ENCODE results near the gene DNAH17.
"Not testable (repeated sequence)": the region's sequence is repeated elsewhere in the genome, so short reads cannot be mapped to it uniquely, and the experiment has no call there.

Gene DNAH17

DNA sequence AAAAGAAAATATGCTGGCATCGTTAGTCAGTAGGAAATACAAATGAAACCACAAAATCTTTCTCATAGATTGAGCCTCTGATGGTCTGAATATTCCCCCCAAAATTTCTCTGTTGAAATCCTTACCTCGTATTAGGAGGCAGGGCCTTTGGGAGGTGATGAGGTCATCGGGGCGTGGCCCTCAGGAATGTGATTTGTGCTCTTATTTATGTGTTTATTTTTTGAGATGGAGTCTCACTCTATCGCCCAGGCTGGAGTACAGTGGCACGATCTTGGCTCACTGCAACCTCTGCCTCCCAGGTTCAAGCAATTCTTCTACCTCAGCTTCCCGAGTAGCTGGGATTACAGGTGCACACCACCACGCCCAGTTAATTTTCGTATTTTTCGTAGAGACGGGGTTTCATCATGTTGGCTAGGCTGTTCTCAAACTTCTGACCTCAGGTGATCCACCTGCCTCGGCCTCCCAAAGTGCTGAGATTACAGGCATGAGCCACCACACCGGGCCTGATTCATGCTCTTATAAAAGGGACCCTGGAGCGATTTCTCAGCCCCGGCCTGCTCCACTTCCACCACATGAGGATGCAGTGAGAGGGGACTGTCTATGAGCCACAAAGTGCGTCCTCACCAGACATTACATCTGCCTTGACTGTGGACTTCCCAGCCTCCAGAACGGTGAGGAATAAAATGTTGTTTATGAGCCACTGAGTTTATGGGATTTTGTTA is 53.1 kb downstream of the DNAH17 start:
- no peak for DNase-seq (ENCODE audit: low spot score)

DNA sequence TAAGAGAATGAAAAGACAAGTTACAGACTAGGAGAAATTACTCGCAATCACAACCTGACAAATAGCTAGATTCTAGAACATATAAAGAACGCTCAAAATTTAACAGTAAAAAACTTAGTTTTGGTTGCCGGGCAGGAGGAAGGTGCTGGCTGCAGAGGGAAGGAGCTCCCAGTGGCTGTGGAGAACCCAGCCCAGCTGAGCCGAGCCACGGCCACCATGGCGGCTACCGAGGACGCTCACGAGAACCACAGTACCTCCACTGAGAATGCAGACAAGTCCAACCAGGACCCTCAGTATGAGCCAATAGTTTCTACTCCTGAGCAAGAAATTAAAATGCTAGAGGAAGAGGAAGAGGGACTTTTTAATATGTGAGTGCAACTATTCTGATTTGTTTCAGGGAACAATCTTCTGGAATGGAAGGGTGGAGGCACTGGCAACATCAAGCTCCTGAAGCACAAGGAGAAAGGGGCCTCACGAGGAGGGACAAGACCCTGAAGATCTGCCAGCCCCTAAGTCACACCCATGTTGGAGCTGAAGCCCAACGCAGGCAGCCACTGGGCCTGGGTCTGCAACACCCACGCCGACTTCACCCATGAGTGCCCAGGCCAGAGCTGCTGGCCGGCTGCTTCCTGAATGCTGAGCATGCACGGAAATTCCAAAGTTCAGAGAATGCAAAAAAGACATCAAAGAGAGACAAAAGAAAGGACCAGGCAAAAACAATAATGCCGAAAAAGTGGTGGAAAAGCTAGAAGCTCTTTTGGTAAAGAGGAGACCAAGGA is 55.0 kb downstream of the DNAH17 start:
- DNase-seq (ENCODE audit: low spot score): no peak

GRCh38 chr17:78517421-78517820 is 59.8 kb downstream of the DNAH17 start:
- no peak for DNase-seq (ENCODE audit: low spot score)

- DNase-seq (ENCODE audit: low spot score): no peak
Measured at GRCh38 chr17:78515480-78515879, 61.7 kb downstream of the DNAH17 start.

DNA sequence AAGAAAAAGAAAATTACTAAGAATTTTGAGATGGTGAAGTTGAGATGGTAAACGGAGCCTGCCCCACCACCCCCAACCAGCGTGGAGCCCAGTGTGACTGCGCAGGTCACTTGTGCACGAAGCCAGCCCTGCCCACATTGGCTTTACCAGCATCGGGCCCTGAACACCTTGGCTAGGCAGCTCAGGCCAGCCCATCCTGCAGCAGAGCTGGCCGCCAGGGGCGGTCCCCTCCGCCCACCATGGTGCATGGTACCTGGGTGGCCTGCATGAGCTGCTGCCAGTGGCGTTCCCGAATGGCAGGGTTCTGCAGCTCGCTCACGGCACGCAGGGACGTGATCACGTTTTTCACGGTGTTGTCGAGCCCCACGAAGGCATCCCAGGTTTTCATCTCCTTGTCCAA is 62.7 kb downstream of the DNAH17 start:
- DNase-seq (ENCODE audit: low spot score): no peak

DNA sequence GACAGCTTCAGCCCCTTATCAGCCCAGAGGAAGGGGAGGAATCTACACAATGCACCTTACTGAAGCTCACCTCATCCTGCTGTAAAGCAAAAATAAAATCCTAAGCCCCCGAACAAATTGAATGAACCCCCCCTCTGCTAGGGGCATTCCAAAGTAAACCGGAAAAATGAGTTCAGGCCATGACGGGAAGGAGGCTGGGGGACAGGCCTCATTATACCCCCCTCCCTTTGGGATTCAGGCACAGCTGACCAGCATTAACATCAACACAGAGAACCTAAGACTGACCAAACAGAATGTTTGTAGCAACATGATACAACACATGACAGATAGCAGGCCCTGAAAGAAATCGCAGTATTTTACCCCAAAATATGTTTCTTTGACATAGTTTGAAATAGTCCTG is 64.2 kb downstream of the DNAH17 start:
- DNase-seq (ENCODE audit: low spot score): no peak

DNA sequence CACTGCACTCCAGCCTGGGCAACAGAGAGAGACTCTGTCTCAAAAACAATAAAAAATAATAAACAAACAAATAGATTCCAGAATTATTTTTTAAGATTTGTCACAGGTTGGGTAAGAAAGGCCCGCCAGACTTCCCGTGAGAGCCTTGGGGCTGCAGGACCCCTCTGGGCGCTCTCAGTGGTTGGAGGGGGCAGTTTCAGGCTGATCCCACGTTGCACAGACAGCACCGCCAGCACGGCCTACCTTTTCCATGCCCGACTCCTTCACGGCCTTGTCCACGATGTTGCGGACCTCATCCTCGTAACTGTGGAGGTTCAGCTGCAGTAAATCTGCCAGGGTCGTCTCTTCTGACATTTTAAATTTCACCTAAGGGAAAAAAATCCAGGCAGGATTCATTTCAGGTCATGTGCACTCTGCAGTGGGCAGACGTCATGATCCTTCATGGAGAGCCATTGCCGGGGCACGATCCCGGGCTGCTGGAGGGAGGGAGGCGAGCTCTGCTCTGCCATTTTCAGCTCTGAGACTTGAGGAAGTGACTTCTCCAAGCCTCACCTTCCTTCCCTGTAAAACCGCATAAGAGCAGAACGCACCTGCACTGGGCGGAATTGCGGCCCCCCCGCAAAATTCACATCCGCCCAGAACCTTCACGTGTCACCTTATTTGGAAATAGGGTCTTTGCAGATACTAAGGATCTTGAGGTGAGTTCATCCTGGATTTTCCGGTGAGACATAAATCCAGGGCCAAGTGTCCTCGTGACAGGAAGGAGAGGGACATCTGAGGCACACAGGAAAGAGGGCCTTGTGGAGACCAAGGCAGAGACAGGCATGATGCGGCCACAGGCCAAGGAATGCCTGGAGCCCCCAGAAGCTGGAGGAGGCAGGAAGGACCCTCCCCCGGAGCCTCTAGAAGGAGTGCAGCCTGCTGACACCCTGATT is 66.8 kb downstream of the DNAH17 start:
- no peak for DNase-seq (ENCODE audit: low spot score)

DNA sequence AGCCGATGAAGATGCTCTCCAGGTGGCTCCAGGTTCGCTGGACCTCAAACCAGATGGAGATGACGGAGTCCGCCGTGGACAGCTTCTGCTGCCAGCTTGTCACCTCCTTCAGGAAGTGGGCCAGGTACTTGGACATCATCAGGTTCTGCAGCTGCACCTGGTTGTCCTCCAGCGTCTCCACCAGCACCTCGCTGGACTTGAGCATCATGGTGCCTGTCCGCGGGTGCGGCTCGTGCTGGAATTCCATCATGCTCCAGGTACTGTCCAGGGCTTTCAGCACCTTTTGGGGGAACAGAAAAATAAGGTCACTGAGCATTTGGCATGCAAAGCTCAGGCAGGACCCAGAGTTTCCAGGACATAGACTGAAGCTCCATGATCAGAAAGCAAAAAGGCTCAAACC is 69.7 kb downstream of the DNAH17 start:
- DNase-seq (ENCODE audit: low spot score): no peak

- no peak for DNase-seq (ENCODE audit: low spot score)
Measured at GRCh38 chr17:78506454-78507309, 70.5 kb downstream of the DNAH17 start.

GRCh38 chr17:78504156-78504925 is 72.9 kb downstream of the DNAH17 start:
- DNase-seq (ENCODE audit: low spot score): no peak

DNA sequence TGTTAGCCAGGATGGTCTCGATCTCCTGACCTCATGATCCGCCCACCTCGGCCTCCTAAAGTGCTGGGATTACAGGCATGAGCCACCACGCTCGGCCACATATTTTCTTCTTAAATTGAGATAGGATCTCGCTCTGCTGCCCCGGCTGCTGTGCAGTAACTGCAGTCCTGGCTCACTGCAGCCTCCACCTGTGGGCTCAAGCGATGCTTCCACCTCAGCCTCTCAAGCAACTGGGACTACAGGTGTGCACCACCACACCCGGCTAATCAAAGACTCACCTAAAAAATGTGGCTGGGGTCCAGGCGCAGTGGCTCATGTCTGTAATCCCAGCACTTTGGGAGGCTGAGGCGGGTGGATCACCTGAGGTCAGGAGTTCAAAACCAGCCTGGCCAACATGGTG is 73.8 kb downstream of the DNAH17 start:
- not testable (repeated sequence) for DNase-seq (ENCODE audit: low spot score)

- DNase-seq (ENCODE audit: low spot score): no peak
Measured at GRCh38 chr17:78502611-78503148, 74.5 kb downstream of the DNAH17 start.

DNA sequence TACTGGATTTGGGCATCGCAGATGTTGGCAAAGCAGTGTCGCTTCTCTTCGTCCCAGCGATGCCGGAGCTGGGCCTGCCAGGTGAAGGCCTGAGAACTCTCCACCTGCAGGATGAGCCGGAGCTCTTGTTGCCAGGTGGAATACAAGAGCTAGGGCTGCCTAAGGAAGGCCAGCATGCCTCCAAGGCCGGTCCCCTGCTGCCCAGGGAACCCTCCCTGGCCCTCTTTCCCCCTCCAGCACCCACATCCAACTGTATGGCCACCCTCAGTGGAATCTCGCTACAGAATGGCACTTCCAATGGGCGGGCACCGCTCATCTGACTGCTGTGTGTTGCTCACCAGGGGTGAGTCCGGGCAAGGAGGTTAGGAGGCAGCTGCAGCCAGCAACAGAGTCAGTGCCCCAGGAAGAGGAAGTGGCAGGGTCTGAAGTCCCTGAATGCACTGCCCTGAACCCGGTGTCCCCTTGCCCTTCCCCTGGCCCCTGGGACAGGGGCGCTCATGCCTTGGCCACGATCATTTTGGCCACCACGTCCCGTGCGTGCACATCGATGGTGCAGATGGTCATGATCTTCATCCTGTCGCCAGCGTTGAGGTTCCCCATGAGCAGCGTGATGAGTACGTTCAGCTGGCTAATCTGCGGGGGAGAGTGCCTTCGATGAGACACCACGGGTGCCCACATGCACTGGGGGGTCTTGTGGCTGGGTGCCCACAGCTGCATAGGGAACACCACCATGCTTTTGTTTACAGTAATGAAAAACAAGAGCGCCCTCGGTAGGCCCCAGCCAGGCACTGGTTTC is 75.8 kb downstream of the DNAH17 start:
- no peak for DNase-seq (ENCODE audit: low spot score)

DNA sequence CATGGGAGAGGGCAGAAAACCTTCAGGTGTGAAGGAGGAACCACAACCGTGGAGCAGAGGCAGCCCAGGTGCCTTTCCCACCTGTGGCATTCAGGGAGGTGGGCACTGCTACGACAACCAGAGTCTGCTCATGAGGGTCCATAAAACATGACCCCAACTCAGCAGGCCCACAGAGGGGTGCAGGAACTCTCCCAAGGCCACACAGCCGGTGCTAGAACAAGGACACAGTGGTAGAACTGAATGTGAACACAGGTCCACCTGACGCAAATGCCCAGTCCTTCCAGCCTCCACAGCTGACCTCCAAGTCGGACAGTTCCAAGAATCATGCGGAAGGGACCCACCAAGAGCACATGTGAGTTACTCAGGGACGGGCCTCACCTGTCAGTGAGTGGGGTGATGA is 76.4 kb downstream of the DNAH17 start:
- DNase-seq (ENCODE audit: low spot score): no peak

GRCh38 chr17:78499715-78500540 is 77.3 kb downstream of the DNAH17 start:
- DNase-seq (ENCODE audit: low spot score): no peak

- DNase-seq (ENCODE audit: low spot score): no peak
Measured at GRCh38 chr17:78498848-78499247, 78.3 kb downstream of the DNAH17 start.

- DNase-seq (ENCODE audit: low spot score): peak; percentile 54
Measured at GRCh38 chr17:78497115-78497540, 80.1 kb downstream of the DNAH17 start.

DNA sequence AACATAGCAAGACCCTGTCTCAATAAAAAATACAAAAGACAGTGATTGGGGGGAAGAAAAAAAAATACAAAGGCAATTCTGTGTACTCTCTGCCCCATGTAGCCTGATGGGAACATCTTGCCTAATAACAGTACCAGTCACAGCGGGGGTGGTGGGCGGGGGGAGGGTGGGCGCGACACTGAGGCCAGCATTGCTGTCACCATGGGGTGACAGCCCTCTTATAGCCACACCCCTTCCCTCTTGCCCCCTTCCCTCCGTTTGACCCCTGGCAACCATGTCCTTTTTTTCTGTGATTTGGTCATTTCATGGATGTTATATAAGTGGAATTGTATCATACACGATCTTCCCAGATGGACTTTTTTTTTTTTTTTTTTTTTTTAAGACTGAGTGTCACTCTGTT is 80.9 kb downstream of the DNAH17 start:
- no peak for DNase-seq (ENCODE audit: low spot score)

- DNase-seq (ENCODE audit: low spot score): no peak
Measured at GRCh38 chr17:78495634-78496033, 81.6 kb downstream of the DNAH17 start.

Measured in CD4-positive, alpha-beta T cell treated with Interleukin-6 at 100 ng/mL for 8 hours (primary cell).